GM19238 (cell line): Measurements from ENCODE around the gene C12orf43.
"Not testable (repeated sequence)": the region's sequence is repeated elsewhere in the genome, so short reads cannot be mapped to it uniquely, and the experiment has no call there.

Experiments
- DNase-seq: peaks from one replicate; pipeline ENCODE4 v3.0.0; 2011; ENCODE audit warnings: low spot score; ENCODE audit not compliant: insufficient read length

Gene C12orf43

DNA sequence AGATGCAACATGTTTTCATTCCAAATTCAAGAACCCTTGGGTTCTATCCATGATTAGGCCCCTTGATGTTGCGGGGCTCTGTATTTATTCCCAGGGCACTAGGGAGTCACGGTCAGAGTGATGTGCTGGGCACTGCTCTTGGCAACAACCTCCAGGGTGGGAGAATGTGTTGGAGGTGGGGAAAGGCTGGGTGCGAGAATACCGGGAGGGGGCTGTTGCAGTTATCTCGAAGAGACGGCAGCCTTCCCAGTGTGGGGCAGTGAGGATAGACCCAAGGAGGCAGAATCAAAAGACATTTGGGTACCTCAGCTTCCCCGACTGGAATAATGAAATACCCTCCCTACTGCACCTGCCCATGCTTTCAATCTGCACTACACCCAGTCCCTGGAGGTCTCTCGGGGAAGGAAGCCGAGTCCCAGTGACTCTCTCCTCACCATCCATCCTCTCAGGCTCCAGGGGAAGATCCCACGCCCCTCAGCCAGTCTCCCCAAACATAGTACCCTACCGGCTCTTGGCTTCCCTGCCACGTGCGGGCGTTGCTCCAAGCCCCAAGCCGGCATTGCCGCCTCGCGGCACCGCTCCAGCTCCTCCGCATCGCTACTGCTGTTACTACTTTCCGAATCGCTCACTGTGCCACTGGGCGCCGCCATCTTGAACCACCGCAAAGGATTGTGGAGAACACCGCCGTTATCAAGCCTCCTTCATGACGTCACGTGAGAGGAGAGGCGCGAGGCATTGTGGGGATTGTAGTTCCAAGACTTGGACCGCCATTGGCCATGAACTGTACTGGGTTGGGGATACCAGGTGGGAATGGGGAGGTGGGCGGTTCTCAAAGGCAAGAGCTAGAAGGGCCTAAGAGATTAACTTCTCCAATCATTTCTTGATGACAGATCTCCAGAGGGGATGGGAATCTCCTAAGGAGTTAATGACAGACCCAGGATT is at the start of gene C12orf43:
Gene C12orf43, minus strand, starts transcription at position 663 of the 942 bp plus-strand sequence. Its CDS starts 13 bp downstream, at position 650.
- peak; percentile 80 for DNase-seq

- DNase-seq: no peak
These were observed 49.1 kb upstream of the C12orf43 start for GRCh38 chr12:121065345-121065744.

GRCh38 chr12:121064586-121064985 is 48.3 kb upstream of the C12orf43 start:
- not testable (repeated sequence) for DNase-seq

- DNase-seq: no peak
These were observed 47.8 kb upstream of the C12orf43 start for GRCh38 chr12:121064116-121064515.

DNA sequence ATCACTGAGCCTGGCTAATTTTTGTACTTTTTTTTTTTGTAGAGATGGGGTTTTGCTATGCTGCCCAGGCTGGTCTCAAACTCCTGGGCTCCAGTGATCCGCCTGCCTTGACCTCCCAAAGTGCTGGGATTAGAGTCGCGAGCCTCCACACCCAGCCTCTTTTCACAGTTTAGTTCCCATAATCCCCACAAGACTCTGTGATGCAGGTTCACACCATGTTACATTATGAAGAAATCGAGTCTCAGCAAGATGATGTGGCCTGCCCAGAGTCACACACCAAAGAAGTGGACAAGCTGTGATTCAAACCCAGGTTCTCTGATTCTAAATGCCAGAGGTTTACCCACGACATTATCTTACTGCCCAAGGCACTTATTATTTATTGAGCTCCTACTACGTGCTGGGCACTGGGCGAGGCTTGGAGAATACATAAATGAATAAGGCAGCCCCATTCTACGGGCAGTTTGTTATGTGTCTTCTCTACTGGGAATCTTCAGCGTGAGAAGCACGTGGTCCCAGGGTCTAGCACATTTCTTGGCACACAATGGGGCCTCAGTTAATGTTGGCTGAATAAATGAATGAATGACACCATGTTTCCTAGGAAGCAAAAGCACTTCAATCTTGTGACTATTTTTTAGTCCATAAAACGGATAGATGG is 46.2 kb upstream of the C12orf43 start:
- DNase-seq: no peak

GRCh38 chr12:121061831-121062230 is 45.5 kb upstream of the C12orf43 start:
- DNase-seq: no peak

GRCh38 chr12:121060149-121061001 is 44.1 kb upstream of the C12orf43 start:
- DNase-seq: peak; percentile 51

GRCh38 chr12:121059031-121059898 is 43.0 kb upstream of the C12orf43 start:
- no peak for DNase-seq

DNA sequence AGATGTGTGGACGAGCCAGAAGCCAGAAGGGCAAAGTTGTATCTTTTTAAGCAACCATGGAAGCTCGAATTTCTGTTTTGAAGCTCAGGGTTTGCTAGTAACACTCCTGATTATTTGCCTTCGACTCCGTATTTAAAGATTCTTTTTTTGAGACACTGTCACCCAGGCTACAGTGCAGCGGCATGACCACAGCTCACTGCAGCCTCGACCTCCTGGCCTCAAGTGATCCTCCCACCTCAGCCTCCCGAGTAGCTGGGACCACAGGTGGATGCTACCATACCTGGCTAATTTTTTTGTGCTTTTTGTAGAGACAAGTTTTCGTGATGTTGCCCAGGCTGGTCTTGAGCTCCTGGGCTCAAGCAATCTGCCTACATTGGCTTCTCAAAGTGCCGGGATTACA is 41.5 kb upstream of the C12orf43 start:
- DNase-seq: no peak

GRCh38 chr12:121053706-121054105 is 37.4 kb upstream of the C12orf43 start:
- no peak for DNase-seq

- no peak for DNase-seq
These were observed 34.4 kb upstream of the C12orf43 start for GRCh38 chr12:121050725-121051124.

- DNase-seq: no peak
These were observed 32.2 kb upstream of the C12orf43 start for GRCh38 chr12:121048442-121048841.

DNA sequence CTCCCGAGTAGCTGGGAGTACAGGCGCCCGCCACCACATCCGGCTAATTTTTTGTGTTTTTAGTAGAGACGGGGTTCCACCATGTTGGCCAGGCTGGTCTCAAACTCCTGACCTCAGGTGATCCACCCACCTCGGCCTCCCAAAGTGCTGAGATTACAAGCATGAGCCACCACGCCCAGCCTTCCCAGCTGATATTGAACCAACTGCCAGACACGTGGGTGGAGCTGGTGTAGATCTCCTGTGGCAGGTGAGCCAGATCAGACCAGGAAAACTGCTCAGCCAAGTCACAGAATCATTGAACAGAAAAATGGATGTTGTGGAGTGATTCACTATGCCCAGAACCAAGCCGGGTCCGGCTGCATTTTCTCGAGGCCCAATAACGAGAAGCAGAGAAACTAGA is 31.1 kb upstream of the C12orf43 start:
- DNase-seq: not testable (repeated sequence)

DNA sequence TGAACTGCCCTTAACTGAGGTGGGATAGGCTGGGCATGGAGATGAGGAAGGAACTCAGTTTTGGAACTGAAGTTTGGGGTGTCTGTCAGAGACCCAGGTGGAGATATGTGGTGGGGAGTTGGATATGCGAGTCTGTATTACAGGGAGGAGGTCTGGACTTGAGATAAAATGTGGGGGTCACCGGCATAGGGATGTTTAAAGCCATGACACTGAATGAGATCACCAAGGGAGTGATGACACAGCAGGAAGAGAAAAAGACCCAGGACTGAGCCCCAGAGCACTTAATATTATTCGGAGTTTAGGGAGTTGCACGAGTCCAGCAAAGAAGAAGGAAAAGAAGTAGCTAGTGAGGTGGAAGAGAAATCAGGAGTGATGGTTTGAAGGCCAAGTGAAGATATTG is 26.8 kb upstream of the C12orf43 start:
- no peak for DNase-seq

GRCh38 chr12:121038861-121039668 is 22.8 kb upstream of the C12orf43 start, which contains the start of gene OASL:
Gene OASL (minus strand): TSS chr12:121039246. CDS start chr12:121038971, 275 bp downstream.
- DNase-seq: peak; percentile 59

GRCh38 chr12:121036810-121037326 is 20.6 kb upstream of the C12orf43 start:
- DNase-seq: no peak

GRCh38 chr12:121034616-121035305 is 18.5 kb upstream of the C12orf43 start:
- DNase-seq: no peak

DNA sequence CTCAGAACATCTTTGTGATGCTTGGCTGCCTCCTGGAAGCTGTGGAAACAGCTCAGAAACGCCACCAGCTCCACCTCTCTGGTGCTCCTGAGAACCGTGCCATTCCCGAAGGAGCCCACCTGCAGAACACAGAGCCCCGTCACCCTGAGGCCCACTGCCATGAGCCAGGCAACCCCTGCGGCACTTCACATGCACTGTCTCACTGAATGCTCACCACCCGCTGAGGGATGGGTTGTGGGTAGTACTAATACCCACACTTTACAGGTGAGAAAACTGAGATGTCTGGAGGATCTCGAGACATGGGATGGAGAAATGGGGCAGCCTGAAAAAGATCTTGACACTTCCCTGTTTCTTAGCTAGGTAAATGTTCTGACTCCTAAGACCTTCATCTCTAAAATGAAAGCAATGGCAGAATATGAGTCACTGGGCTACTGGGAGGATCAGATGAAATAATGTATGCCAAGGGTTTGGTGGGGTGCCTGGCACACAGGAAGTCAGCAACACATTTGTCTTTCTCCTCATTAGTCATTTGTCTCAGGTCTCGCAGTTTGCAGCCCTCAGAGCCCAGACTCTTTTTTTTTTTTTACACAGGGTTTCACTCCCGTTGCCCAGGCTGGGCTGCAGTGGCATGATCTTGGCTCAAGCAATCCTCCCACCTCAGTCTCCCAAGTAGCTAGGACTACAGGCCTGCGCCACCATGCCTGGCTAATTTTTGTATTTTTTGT is 17.5 kb upstream of the C12orf43 start:
- DNase-seq: no peak
